Measurements from ENCODE around the gene MAPRE2.

DNA sequence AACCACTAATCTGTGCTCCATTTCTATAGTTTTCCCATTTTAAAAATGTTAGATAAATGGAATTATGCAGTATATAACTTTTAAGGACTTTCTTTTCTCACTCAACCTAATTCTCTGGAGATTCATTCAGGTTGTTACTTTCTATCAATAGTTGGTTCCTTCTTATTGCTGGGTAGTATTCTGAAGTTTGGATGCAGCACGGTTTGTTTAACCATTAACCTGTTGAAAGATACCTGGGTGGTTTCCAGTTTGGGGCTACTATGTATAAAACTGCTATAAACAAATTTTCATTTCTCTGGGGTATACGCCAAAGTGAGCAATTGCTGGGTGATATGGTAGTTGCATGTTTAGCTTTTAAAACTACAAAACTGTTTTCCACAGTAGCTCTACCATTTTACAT is 39.1 kb upstream of the MAPRE2 start:
- TF ChIP-seq, protein P1, sequence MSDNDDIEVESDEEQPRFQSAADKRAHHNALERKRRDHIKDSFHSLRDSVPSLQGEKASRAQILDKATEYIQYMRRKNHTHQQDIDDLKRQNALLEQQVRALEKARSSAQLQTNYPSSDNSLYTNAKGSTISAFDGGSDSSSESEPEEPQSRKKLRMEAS (IDR thresholded peaks at IDR 0.05): no peak
- TF ChIP-seq, protein P2, sequence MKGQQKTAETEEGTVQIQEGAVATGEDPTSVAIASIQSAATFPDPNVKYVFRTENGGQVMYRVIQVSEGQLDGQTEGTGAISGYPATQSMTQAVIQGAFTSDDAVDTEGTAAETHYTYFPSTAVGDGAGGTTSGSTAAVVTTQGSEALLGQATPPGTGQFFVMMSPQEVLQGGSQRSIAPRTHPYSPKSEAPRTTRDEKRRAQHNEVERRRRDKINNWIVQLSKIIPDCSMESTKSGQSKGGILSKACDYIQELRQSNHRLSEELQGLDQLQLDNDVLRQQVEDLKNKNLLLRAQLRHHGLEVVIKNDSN (IDR thresholded peaks at IDR 0.05): no peak
- TF ChIP-seq TAF1 (IDR thresholded peaks at IDR 0.05; ENCODE audit: low read depth) (no peak), CREB1 (IDR thresholded peaks at IDR 0.05; ENCODE audit: low read depth) (no peak), YY1 (IDR thresholded peaks at IDR 0.05; ENCODE audit: low read depth) (no peak), CEBPB (IDR thresholded peaks at IDR 0.05) (no peak), RAD21 (IDR thresholded peaks at IDR 0.05; ENCODE audit: low read depth) (no peak)
